Right atrium auricular region (tissue), 2 donors: ENCODE results near the gene SEC11C. TPM values are rescaled to one million over a fixed set of nuclear protein-coding genes. Genes with fewer than 3 reads are reported as not detected.

Experiments
- DNase-seq: peaks from one replicate; pipeline ENCODE4 v3.0.0-alpha.2; 2019; ENCODE audit warnings: low spot score
- H3K27ac ChIP-seq, 2 donors: fragments of 200-600 bp; sonication (generic); 1 replicate in 1 of 2; 2 replicates in 1 of 2; pipeline ENCODE4 v1.5.1; 2016 to 2019
- H3K27me3 ChIP-seq, 2 donors: fragments of 200-600 bp; sonication (generic); one replicate each; pipeline versions ENCODE4 v1.5.1 to v1.6.0; 2017 to 2019
- H3K36me3 ChIP-seq: fragments of 200-600 bp; sonication (generic); one replicate; pipeline ENCODE4 v1.5.1; 2016
- H3K4me1 ChIP-seq, 2 donors: fragments of 200-600 bp; sonication (generic); one replicate each; pipeline versions ENCODE4 v1.5.1 to v1.6.0; 2017 to 2019
- H3K4me3 ChIP-seq, 2 donors: fragments of 200-600 bp; sonication (generic); 1 replicate in 1 of 2; 2 replicates in 1 of 2; pipeline ENCODE4 v1.5.1; 2017 to 2019; ENCODE audit warnings: mild to moderate bottlenecking in 1 of 2, moderate library complexity in 1 of 2
- H3K9me3 ChIP-seq, 2 donors: fragments of 200-600 bp; sonication (generic); one replicate each; pipeline ENCODE4 v1.5.1; 2019
- total RNA-seq, 2 donors: library from RNA; depleted of rRNA; stranded (reverse); fragments of >200 nt; gene quantifications; one replicate each; pipeline ENCODE4 v1.1.0, GENCODE V29; 2016
- TF ChIP-seq, protein P1 (sequence below), 2 donors: fragments of 200-600 bp; sonication (generic); IDR thresholded peaks; one replicate each; pipeline ENCODE4 v1.5.1; 2019; ENCODE audit warnings: antibody characterized with exemption in 2 of 2

SEC11C gene
- total RNA-seq, 2 donors from 2014 or later: 11.7 to 23.9 TPM

DNA sequence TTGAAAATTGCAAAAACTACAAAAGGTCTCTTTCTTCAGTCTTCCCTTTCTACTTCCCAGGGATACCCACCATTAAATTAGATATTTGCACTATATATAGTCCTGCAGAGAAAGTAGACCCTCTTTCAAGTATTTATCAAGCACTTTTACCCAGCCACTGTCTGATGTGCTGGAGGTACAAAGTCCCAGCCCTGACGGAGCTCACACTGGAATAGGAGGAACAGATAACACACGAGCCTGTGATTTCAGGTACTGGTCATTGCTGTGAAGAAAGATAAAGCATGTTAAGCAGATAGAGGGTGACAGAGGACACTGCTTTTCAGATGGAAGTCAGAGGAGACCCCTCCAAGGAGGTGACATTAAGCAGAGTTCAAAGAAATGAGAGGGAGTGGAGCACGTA, 19.6 kb downstream of the SEC11C start:
- Histone ChIP-seq H3K27ac (no peak overlapping the region), H3K4me1 (no peaks in the 10 kb centered on the region), H3K4me3 (no peak overlapping the region), H3K36me3 (peaks cover 32% of the 10 kb centered on the region), H3K27me3 (no peaks in the 10 kb centered on the region), H3K9me3 (no peaks in the 10 kb centered on the region)
- no peak for DNase-seq
- TF ChIP-seq, protein P1, sequence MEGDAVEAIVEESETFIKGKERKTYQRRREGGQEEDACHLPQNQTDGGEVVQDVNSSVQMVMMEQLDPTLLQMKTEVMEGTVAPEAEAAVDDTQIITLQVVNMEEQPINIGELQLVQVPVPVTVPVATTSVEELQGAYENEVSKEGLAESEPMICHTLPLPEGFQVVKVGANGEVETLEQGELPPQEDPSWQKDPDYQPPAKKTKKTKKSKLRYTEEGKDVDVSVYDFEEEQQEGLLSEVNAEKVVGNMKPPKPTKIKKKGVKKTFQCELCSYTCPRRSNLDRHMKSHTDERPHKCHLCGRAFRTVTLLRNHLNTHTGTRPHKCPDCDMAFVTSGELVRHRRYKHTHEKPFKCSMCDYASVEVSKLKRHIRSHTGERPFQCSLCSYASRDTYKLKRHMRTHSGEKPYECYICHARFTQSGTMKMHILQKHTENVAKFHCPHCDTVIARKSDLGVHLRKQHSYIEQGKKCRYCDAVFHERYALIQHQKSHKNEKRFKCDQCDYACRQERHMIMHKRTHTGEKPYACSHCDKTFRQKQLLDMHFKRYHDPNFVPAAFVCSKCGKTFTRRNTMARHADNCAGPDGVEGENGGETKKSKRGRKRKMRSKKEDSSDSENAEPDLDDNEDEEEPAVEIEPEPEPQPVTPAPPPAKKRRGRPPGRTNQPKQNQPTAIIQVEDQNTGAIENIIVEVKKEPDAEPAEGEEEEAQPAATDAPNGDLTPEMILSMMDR (IDR thresholded peaks at IDR 0.05): no peak

- H3K27ac ChIP-seq: no peak overlapping the region
- H3K27me3 ChIP-seq: no peaks in the 10 kb centered on the region
- DNase-seq: no peak
- H3K4me3 ChIP-seq: no peak overlapping the region
- TF ChIP-seq, protein P1 (IDR thresholded peaks at IDR 0.05): no peak
- H3K4me1 ChIP-seq: no peaks in the 10 kb centered on the region
- H3K36me3 ChIP-seq: peaks cover 28% of the 10 kb centered on the region
- no peaks in the 10 kb centered on the region for H3K9me3 ChIP-seq
Measured at GRCh38 chr18:59159986-59160385, 20.3 kb downstream of the SEC11C start.

- no peaks in the 10 kb centered on the region for H3K36me3 ChIP-seq
- H3K27me3 ChIP-seq: no peaks in the 10 kb centered on the region
- H3K4me1 ChIP-seq: no peaks in the 10 kb centered on the region
- H3K27ac ChIP-seq: no peak overlapping the region
- peaks cover 0 to 27% of the 10 kb centered on the region in 2 donors for H3K9me3 ChIP-seq
- TF ChIP-seq, protein P1 (IDR thresholded peaks at IDR 0.05): no peak
- DNase-seq: no peak
- no peak overlapping the region for H3K4me3 ChIP-seq
Measured at GRCh38 chr18:59172664-59173249, 33.1 kb downstream of the SEC11C start.

DNA sequence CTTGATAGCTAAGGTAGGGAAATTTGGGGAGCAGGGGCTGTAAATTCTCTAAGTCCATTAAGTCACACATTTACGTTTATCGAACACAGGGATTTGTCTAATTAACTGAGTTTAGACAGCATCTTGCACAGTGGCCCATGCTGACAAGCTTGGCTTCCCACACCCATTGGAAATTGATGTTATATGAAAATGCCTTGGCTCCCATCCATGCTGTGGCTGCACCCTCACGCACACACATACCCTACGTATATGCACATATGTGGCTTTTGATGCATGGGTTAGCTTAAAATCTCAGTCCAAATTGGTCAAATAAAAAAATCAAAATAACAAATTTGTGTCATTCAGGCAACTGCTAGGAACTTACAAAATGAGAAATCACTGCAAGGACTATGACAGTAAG, 37.8 kb downstream of the SEC11C start:
- no peaks in the 10 kb centered on the region for H3K36me3 ChIP-seq
- no peaks in the 10 kb centered on the region for H3K4me1 ChIP-seq
- no peak overlapping the region for H3K27ac ChIP-seq
- TF ChIP-seq, protein P1 (IDR thresholded peaks at IDR 0.05): no peak
- H3K27me3 ChIP-seq: no peaks in the 10 kb centered on the region
- no peak for DNase-seq
- H3K9me3 ChIP-seq: peaks cover 0 to 15% of the 10 kb centered on the region in 2 donors
- H3K4me3 ChIP-seq: no peak overlapping the region

DNA sequence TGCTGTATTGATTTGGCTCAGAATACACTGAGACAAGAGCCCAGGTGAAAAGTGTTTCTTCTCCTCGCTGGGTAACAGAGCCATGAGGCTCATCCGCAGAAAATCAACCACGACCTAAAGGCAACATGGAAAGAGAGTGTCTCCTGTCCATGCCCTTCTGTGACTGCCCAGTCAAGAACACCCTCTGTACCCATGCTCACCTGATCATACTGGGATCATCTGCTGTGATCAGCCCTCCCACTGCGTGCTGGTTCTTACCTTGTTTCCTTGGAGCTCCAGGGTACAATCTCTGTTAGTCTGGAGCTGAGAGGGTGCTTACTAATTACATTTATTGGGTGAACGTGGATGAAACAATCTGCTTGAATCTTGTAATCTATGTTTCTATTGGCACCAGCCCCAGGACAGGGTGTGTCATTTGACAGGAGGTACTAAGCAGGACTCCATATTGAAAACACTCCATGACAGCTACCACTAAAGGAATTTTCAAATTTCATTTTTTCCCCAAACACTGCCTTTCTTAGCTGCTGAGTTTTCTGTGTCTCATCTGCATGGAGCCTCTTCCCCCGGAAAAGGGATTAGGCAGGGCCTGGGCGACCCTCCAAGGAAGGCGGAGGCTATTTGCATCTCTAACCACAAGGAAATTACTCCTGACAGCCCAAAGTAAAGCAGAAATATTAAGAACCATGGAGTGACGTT, 40.6 kb downstream of the SEC11C start:
- Histone ChIP-seq H3K27ac (no peak overlapping the region), H3K27me3 (no peaks in the 10 kb centered on the region), H3K36me3 (no peaks in the 10 kb centered on the region), H3K4me1 (no peaks in the 10 kb centered on the region), H3K9me3 (no peaks in the 10 kb centered on the region), H3K4me3 (no peak overlapping the region)
- DNase-seq: no peak
- TF ChIP-seq, protein P1 (IDR thresholded peaks at IDR 0.05): no peak
